Measurements from ENCODE around the gene SBSN.

The SBSN gene

DNA sequence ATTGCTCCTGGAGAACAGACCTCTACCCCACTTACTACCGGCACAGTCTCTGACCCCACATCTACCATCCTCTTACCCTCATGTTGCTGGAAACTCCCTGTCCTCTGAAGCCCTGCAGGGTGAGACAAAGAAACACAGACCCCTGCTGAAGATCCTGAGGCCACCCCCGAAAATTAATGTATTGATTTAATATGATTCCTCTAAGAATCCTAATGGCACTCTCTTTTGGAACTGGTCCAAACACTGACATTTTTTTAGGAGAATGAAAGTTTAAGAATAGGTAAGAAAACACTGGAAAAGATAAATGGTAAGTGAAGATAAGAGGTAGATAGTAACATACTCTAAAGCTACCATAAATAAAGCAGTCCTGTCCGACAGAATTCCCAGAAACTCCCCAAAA lies 20.0 kb downstream of the SBSN start:
- TF ChIP-seq, protein P1, sequence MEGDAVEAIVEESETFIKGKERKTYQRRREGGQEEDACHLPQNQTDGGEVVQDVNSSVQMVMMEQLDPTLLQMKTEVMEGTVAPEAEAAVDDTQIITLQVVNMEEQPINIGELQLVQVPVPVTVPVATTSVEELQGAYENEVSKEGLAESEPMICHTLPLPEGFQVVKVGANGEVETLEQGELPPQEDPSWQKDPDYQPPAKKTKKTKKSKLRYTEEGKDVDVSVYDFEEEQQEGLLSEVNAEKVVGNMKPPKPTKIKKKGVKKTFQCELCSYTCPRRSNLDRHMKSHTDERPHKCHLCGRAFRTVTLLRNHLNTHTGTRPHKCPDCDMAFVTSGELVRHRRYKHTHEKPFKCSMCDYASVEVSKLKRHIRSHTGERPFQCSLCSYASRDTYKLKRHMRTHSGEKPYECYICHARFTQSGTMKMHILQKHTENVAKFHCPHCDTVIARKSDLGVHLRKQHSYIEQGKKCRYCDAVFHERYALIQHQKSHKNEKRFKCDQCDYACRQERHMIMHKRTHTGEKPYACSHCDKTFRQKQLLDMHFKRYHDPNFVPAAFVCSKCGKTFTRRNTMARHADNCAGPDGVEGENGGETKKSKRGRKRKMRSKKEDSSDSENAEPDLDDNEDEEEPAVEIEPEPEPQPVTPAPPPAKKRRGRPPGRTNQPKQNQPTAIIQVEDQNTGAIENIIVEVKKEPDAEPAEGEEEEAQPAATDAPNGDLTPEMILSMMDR (IDR thresholded peaks at IDR 0.05) = no peak
- peaks cover 0 to 32% of the 10 kb centered on the region in 2 donors for H3K27me3 ChIP-seq
- no peak overlapping the region for H3K4me3 ChIP-seq
- H3K27ac ChIP-seq = no peak overlapping the region
- intact Hi-C loops (cut with DNase I; ENCODE audit: low total_unique reads) = no loop called here
- H3K4me1 ChIP-seq = peaks cover 0 to 17% (median 8%) of the 10 kb centered on the region in 4 donors
- DNase-seq = no peak
- H3K36me3 ChIP-seq = peaks cover 0 to 10% (median 0%) of the 10 kb centered on the region in 3 donors
- no peaks in the 10 kb centered on the region for H3K9me3 ChIP-seq

GRCh38 chr19:35507561-35507960 lies 20.6 kb downstream of the SBSN start:
- no peak overlapping the region for H3K27ac ChIP-seq
- intact Hi-C loops (cut with DNase I; ENCODE audit: low total_unique reads) = no loop called here
- H3K9me3 ChIP-seq = no peaks in the 10 kb centered on the region
- no peak for DNase-seq
- H3K27me3 ChIP-seq = peaks cover 0 to 27% of the 10 kb centered on the region in 2 donors
- TF ChIP-seq, protein P1 (IDR thresholded peaks at IDR 0.05) = no peak
- H3K4me1 ChIP-seq = peaks cover 0 to 17% (median 8%) of the 10 kb centered on the region in 4 donors
- H3K36me3 ChIP-seq = peaks cover 0 to 15% (median 0%) of the 10 kb centered on the region in 3 donors
- no peak overlapping the region for H3K4me3 ChIP-seq

GRCh38 chr19:35506011-35506410 lies 22.1 kb downstream of the SBSN start:
- no peak for DNase-seq
- TF ChIP-seq, protein P1 (IDR thresholded peaks at IDR 0.05) = no peak
- Histone ChIP-seq H3K27me3 (peaks cover 0 to 13% of the 10 kb centered on the region in 2 donors), H3K4me3 (no peak overlapping the region), H3K36me3 (peaks cover 0 to 27% (median 0%) of the 10 kb centered on the region in 3 donors), H3K4me1 (peaks cover 0 to 17% (median 8%) of the 10 kb centered on the region in 4 donors), H3K9me3 (no peaks in the 10 kb centered on the region), H3K27ac (no peak overlapping the region)
- intact Hi-C loops (cut with DNase I; ENCODE audit: low total_unique reads) = no loop called here

DNA sequence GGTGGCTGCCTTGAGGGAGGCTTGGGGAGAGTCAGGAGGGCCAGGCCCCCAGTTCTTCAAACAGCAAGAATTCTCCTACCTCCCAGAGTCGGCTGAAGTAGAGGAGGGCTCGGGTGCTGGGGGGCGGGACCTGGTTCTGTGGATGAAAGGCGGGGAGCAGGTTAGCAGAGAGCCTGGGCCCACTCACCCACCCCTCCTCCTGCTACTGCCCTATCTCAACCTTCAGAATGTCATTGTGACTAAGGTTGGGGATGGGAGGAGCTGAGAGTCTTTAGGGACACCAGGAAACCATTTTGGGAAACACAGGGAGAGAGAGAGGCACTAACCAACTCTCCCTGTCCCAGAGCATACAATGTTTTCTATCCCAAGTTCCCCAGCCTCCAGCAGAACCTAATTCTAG lies 25.4 kb downstream of the SBSN start:
- Histone ChIP-seq H3K27ac (no peak overlapping the region), H3K4me1 (no peaks in the 10 kb centered on the region), H3K4me3 (no peak overlapping the region), H3K27me3 (peaks cover 0 to 4% of the 10 kb centered on the region in 2 donors), H3K36me3 (peaks cover 0 to 59% (median 0%) of the 10 kb centered on the region in 3 donors), H3K9me3 (no peaks in the 10 kb centered on the region)
- intact Hi-C loops (cut with DNase I; ENCODE audit: low total_unique reads) = no loop called here
- no peak for DNase-seq
- TF ChIP-seq, protein P1 (IDR thresholded peaks at IDR 0.05) = no peak

DNA sequence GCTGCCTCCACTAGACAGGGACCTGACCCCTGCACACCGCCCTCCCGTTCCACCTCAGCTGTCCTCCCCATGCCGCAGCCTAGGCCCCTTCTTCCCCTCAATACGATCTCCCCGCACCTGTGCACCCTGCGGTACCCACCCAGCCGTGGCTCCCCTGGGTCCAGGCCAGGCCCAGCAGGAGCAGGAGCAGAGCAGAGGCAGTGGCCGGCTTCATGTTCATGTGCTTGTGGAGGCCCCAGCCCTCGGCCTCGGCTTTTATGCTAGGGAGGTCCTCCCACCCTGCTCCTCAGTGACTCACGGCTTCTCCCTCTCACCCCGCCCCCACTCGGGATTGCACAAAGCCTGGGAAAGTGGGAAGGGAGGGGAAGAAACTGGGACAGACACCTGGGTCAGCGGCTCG lies 26.4 kb downstream of the SBSN start:
- Histone ChIP-seq H3K4me3 (no peak overlapping the region), H3K36me3 (peaks cover 0 to 65% (median 0%) of the 10 kb centered on the region in 3 donors), H3K27ac (no peak overlapping the region), H3K9me3 (no peaks in the 10 kb centered on the region), H3K4me1 (no peaks in the 10 kb centered on the region), H3K27me3 (no peaks in the 10 kb centered on the region)
- DNase-seq = no peak
- TF ChIP-seq, protein P1 (IDR thresholded peaks at IDR 0.05) = no peak
- intact Hi-C loops (cut with DNase I; ENCODE audit: low total_unique reads) = no loop called here

DNA sequence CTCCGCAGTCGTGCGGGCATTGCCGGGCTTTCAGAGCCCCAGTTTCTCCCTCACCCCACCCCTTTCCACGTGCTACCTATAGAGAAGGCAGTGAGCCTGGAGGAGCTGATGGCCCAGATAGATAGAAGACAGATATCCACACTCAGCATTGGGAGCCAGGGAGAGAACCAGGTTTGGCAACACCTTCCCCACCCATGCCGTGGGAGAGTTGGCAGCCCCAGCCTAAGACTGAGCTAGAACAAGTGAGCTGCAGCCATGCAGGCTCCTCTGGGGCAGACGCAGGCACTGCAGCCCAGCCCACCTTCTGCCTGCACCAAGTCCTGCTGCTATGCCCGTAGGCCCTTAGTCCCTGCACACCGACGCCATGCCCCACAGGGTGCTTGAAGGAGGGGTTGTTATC lies 27.5 kb downstream of the SBSN start:
- no peak overlapping the region for H3K27ac ChIP-seq
- intact Hi-C loops (cut with DNase I; ENCODE audit: low total_unique reads) = no loop called here
- H3K4me3 ChIP-seq = no peak overlapping the region
- no peak for DNase-seq
- peaks cover 0 to 3% of the 10 kb centered on the region in 2 donors for H3K27me3 ChIP-seq
- H3K36me3 ChIP-seq = peaks cover 0 to 61% (median 0%) of the 10 kb centered on the region in 3 donors
- TF ChIP-seq, protein P1 (IDR thresholded peaks at IDR 0.05) = no peak
- H3K4me1 ChIP-seq = peaks cover 0 to 2% (median 0%) of the 10 kb centered on the region in 4 donors
- H3K9me3 ChIP-seq = no peaks in the 10 kb centered on the region

Data from tibial artery (tissue), 4 donors.